HFF-Myc (cell line): ENCODE measurements around the gene ARPP21.

Source experiments
- DNase-seq: peaks from one replicate; pipeline ENCODE4 v3.0.0-alpha.2; 2011; ENCODE audit warnings: low read depth; ENCODE audit errors: extremely low read depth
- H3K4me3 ChIP-seq: replicated peaks from 2 replicates; pipeline ENCODE4 v1.5.1; 2011; ENCODE audit warnings: low read depth, mild to moderate bottlenecking, control low read depth, low read length
- CTCF ChIP-seq: IDR thresholded peaks from 2 replicates; pipeline ENCODE4 v1.5.1; 2012; ENCODE audit warnings: mild to moderate bottlenecking, low read depth, low read length, control low read depth; ENCODE audit errors: missing control alignments

The ARPP21 gene

DNA sequence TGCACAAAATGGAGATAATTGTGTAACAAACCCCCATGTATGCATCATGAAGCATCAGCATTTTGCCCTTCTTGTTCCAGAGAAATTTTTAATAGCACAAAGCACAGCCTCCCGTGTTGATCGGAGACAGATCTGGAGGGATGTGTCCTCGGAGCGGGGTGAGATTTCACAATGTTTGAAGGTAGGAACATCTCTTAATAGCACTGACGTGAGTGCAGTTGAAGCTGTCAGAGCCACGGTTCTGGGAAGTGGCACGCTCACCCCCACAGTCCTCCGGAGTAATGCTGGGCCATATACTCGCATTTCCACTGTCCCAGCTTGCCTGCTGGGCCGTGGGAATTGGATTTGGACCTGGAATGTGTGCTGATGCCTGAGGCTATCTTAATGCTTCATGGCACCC is 24.1 kb downstream of the ARPP21 start:
- no peak for DNase-seq
- no peak overlapping the region for H3K4me3 ChIP-seq
- no peak for TF ChIP-seq CTCF

DNA sequence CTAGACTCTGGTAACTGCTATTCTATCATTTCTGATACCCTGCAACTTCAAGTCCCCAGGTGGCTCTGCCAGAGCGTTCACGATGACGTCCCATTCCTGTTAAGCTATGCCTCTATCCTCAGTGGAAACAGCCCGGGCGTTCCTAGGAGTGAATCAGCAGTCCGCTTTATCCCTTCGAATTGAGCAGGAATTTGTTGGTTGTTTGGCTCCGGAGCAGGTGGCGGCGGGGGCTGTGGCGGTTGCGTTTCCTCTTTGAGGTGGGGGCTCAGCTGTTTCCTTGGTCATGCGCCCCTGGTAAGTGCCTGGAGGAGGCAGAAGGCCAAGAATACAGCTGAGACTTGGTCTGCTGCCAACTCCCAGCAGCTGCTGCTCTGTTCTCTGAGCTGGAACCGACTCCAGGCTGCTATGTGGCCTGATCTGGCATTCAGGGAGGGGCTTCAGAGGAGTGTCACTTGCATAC is 25.2 kb downstream of the ARPP21 start:
- DNase-seq = no peak
- no peak for TF ChIP-seq CTCF
- H3K4me3 ChIP-seq = no peak overlapping the region

DNA sequence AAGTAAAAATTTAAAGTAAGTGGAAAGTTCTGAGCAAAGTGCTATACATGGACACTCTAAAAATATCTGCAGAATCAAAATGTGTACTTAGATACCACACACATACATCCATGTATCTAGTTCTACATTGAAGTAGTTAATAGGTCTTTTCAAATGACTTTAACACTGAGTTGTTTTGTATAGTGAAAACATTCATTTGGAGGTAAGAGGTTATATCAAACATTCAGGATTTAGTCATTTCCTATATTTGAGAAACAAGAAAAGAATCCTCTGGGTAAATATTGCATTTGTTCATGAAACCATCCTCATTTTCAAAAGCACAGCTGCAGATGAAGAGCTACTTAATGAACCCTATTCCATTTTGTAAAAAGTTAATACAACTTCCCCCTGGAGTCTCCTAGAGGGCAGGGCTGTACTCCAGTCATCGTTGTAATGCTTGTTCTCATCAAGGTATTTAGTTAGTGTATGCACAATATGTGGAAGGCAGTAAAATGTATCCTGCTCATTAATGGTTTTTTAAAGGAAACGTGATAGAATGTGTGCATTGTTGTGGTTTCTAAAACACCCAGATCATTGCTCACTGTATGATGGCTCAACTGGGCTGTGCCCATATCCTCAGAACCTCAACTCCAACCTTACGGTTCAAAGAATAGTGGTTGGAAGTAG is 26.2 kb downstream of the ARPP21 start:
- TF ChIP-seq CTCF = no peak
- H3K4me3 ChIP-seq = no peak overlapping the region
- no peak for DNase-seq

- no peak for DNase-seq
- TF ChIP-seq CTCF = no peak
- H3K4me3 ChIP-seq = no peak overlapping the region
Observed at GRCh38 chr3:35666888-35667287, 27.6 kb downstream of the ARPP21 start.

- no peak for DNase-seq
- H3K4me3 ChIP-seq = no peak overlapping the region
- TF ChIP-seq CTCF = no peak
Observed at GRCh38 chr3:35670408-35670965, 31.2 kb downstream of the ARPP21 start.

GRCh38 chr3:35671483-35671882 is 32.2 kb downstream of the ARPP21 start:
- no peak for DNase-seq
- no peak for TF ChIP-seq CTCF
- no peak overlapping the region for H3K4me3 ChIP-seq

GRCh38 chr3:35673017-35673416 is 33.7 kb downstream of the ARPP21 start:
- no peak overlapping the region for H3K4me3 ChIP-seq
- no peak for TF ChIP-seq CTCF
- no peak for DNase-seq
